Left ventricle myocardium inferior (tissue), 1 donor: Measurements from ENCODE around the gene MGAT5B. TPM values are rescaled to one million over a fixed set of nuclear protein-coding genes. Genes with fewer than 3 reads are reported as not detected.

Experiments
- DNase-seq: peaks from one replicate; pipeline ENCODE4 v3.0.0-alpha.2; 2020
- H3K27ac ChIP-seq: fragments of 200-600 bp; replicated peaks from 2 replicates; pipeline ENCODE4 v1.8.0; 2021
- H3K27me3 ChIP-seq: fragments of 200-600 bp; 2 replicates; pipeline ENCODE4 v1.8.0; 2021; ENCODE audit warnings: low read depth
- H3K36me3 ChIP-seq: fragments of 200-600 bp; 2 replicates; pipeline ENCODE4 v1.8.0; 2021
- H3K4me1 ChIP-seq: fragments of 200-600 bp; 2 replicates; pipeline ENCODE4 v1.8.0; 2021
- H3K4me3 ChIP-seq: fragments of 200-600 bp; 2 replicates; pipeline ENCODE4 v1.8.0; 2021; ENCODE audit warnings: mild to moderate bottlenecking, moderate library complexity
- H3K9me3 ChIP-seq: fragments of 200-600 bp; replicated peaks from 2 replicates; pipeline ENCODE4 v1.8.0; 2021
- intact Hi-C: fragments of 100-400 bp; cut with micrococcal nuclease; formaldehyde crosslinking; loops from one replicate; pipeline ENCODE4 v1.11.0; 2022
- total RNA-seq: library from RNA; stranded (reverse); fragmentation: NEBNext Ultra II Directional; extraction: Animal tissue kit (Norgen Biotek cat#: 25700); gene quantifications from one replicate; pipeline ENCODE4 v1.2.1, GENCODE V29; 2021
- TF ChIP-seq, protein P1 (sequence below): fragments of 200-600 bp; IDR thresholded peaks from 2 replicates; pipeline ENCODE4 v1.8.0; 2021; ENCODE audit warnings: antibody characterized with exemption, mild to moderate bottlenecking, borderline replicate concordance
- donor health status: DM: no; HTN: yes; CAD: no; lungs with severe emphysema.

Gene MGAT5B
- total RNA-seq, 1 donor from 2014 or later, result 0.08 TPM

DNA sequence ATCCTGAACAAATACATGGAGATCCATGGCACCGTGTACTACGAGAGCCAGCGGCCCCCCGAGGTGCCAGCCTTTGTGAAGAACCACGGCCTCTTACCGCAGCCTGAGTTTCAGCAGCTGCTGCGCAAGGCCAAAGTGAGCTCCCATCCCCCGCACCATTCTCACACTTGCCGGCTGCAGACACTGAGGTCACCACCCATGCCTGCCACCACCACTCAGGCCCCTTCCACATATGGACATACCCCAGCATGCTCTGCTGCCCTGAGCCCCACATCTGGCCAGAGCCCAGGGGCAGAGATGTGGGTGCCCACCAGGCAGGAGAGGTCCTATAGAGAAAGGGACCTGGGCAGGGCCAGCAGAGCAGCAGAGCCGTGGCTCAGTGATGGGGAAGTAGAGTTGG is 69.8 kb downstream of the MGAT5B start:
- TF ChIP-seq, protein P1, sequence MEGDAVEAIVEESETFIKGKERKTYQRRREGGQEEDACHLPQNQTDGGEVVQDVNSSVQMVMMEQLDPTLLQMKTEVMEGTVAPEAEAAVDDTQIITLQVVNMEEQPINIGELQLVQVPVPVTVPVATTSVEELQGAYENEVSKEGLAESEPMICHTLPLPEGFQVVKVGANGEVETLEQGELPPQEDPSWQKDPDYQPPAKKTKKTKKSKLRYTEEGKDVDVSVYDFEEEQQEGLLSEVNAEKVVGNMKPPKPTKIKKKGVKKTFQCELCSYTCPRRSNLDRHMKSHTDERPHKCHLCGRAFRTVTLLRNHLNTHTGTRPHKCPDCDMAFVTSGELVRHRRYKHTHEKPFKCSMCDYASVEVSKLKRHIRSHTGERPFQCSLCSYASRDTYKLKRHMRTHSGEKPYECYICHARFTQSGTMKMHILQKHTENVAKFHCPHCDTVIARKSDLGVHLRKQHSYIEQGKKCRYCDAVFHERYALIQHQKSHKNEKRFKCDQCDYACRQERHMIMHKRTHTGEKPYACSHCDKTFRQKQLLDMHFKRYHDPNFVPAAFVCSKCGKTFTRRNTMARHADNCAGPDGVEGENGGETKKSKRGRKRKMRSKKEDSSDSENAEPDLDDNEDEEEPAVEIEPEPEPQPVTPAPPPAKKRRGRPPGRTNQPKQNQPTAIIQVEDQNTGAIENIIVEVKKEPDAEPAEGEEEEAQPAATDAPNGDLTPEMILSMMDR, result no peak
- H3K9me3 ChIP-seq, result no peaks in the 10 kb centered on the region
- H3K27me3 ChIP-seq, result peaks cover 87% of the 10 kb centered on the region
- intact Hi-C loops, result no loop called here
- H3K4me1 ChIP-seq, result no peaks in the 10 kb centered on the region
- H3K27ac ChIP-seq, result no peak overlapping the region
- no peaks in the 10 kb centered on the region for H3K36me3 ChIP-seq
- DNase-seq, result no peak
- H3K4me3 ChIP-seq, result no peak overlapping the region

DNA sequence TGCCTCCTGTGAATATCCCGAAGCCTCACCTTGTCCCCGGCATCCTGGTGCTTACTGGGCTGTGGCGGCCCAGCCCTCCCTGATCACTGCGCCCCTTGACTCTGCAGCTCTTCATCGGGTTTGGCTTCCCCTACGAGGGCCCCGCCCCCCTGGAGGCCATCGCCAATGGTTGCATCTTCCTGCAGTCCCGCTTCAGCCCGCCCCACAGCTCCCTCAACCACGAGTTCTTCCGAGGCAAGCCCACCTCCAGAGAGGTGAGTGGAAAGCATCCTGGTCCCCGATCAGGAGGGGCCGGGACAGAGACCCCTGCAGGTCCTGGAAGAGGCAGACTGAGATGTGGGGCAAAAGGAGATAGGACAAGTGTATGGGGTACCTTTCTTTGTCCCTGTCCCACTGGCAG is 72.1 kb downstream of the MGAT5B start:
- H3K9me3 ChIP-seq, result no peaks in the 10 kb centered on the region
- no peak overlapping the region for H3K27ac ChIP-seq
- no peak overlapping the region for H3K4me3 ChIP-seq
- DNase-seq, result no peak
- H3K36me3 ChIP-seq, result no peaks in the 10 kb centered on the region
- no peaks in the 10 kb centered on the region for H3K4me1 ChIP-seq
- TF ChIP-seq, protein P1, result no peak
- peaks cover 84% of the 10 kb centered on the region for H3K27me3 ChIP-seq
- intact Hi-C loops, result no loop called here

DNA sequence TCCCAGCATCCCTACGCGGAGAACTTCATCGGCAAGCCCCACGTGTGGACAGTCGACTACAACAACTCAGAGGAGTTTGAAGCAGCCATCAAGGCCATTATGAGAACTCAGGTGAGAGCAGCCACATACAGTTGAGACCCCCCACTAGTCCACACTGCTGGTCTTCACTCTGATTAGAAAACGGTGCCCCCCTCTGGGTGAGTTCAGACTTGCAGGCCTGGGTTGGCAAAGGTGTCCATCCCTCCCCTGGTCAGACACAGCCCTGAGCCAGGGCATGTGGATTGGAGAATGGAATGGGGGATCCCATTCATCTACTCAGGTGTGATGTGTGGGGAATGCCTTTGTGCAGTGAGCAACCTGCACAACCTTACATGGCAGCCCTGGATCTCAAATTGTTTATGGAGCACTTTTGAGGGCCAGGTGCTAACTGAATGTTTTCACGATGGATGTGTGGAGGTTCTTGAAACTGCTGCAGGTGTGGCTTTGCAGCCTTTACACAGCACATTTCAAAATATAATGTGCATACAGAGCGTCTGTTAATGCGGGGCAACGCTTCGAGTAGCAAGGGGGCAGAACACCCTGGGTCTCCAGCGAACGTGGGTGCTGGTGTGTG is 72.6 kb downstream of the MGAT5B start:
- Histone ChIP-seq H3K27me3 (peaks cover 84% of the 10 kb centered on the region), H3K4me3 (no peak overlapping the region), H3K4me1 (no peaks in the 10 kb centered on the region), H3K27ac (no peak overlapping the region), H3K36me3 (no peaks in the 10 kb centered on the region), H3K9me3 (no peaks in the 10 kb centered on the region)
- DNase-seq, result no peak
- intact Hi-C loops, result no loop called here
- TF ChIP-seq, protein P1, result no peak

DNA sequence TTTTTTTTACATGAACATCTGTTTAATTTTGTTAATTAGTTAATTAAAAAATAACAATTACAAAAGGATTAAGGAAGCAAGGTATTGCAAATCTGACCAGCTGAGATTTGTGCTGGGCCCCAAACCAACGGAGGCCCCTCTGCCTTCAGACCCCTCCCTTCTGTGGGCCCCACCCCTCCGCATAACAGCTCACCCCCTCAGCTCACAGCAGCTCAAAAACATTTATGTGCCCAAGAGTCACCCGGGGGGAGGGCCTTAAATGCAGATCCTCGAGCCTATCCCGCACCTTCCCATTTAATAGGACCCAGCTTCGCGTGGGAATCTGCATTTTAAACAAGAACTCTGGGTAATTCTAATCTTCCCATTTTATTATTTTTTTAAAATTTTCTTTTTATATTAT is 75.0 kb downstream of the MGAT5B start:
- H3K4me3 ChIP-seq, result no peak overlapping the region
- H3K4me1 ChIP-seq, result no peaks in the 10 kb centered on the region
- TF ChIP-seq, protein P1, result no peak
- H3K9me3 ChIP-seq, result no peaks in the 10 kb centered on the region
- no peak overlapping the region for H3K27ac ChIP-seq
- no peak for DNase-seq
- peaks cover 70% of the 10 kb centered on the region for H3K27me3 ChIP-seq
- intact Hi-C loops, result no loop called here
- H3K36me3 ChIP-seq, result no peaks in the 10 kb centered on the region

DNA sequence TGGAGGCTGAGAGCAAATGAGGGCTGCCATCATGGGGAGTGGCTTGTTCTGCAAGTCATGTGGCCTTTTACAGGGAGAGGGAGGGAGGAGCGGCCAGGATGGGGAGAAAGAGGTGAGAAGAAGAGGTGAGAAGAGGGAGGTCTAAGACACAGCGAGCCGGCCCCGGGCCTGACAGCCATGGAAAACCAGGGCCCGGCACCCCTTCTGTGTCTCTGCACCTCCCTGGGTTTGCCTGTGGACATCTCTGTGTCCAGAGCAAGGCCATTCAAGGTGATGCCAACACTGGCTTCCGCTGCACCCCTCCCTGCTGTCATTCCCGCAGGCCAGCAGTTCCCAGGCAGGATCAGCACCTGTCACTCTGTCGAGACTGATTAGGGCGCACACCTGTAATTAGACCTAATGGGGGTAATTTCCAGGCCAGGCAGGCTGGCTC is 75.6 kb downstream of the MGAT5B start:
- H3K4me1 ChIP-seq, result no peaks in the 10 kb centered on the region
- DNase-seq, result no peak
- no peaks in the 10 kb centered on the region for H3K9me3 ChIP-seq
- intact Hi-C loops, result no loop called here
- no peak overlapping the region for H3K4me3 ChIP-seq
- TF ChIP-seq, protein P1, result no peak
- H3K27ac ChIP-seq, result no peak overlapping the region
- peaks cover 65% of the 10 kb centered on the region for H3K27me3 ChIP-seq
- H3K36me3 ChIP-seq, result no peaks in the 10 kb centered on the region
